ENCODE measurements around the gene BBS2.

- TF ChIP-seq, protein P1, sequence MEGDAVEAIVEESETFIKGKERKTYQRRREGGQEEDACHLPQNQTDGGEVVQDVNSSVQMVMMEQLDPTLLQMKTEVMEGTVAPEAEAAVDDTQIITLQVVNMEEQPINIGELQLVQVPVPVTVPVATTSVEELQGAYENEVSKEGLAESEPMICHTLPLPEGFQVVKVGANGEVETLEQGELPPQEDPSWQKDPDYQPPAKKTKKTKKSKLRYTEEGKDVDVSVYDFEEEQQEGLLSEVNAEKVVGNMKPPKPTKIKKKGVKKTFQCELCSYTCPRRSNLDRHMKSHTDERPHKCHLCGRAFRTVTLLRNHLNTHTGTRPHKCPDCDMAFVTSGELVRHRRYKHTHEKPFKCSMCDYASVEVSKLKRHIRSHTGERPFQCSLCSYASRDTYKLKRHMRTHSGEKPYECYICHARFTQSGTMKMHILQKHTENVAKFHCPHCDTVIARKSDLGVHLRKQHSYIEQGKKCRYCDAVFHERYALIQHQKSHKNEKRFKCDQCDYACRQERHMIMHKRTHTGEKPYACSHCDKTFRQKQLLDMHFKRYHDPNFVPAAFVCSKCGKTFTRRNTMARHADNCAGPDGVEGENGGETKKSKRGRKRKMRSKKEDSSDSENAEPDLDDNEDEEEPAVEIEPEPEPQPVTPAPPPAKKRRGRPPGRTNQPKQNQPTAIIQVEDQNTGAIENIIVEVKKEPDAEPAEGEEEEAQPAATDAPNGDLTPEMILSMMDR (IDR thresholded peaks at IDR 0.05), result no peak
- TF ChIP-seq POLR2A (IDR thresholded peaks at IDR 0.05), result no peak
Observed at GRCh38 chr16:56480776-56481467, 38.9 kb downstream of the BBS2 start.
